ENCODE data around the gene SNRPB.

GRCh38 chr20:2455771-2456497, 14.7 kb downstream of the SNRPB start:
- TF ChIP-seq CTCF (IDR thresholded peaks at IDR 0.05) (no peak), POLR2A (IDR thresholded peaks at IDR 0.05) (no peak)
